ENCODE results near the gene MARCHF2.

DNA sequence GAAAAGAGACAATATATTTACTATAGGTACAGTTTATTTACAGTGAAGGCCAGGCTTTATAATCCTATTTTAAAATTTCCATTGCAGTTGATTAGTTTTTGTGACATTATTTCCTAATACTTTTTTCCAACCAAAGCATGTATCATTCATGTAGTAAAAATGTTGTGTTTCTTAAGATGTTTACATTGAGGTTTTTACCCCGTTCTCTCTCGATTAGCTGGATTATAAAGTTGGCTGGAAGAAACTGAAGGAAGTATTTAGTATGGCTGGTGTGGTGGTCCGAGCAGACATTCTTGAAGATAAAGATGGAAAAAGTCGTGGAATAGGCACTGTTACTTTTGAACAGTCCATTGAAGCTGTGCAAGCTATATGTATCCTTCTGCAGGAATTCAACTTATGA is 52.9 kb downstream of the MARCHF2 start:
- TF ChIP-seq, protein P1, sequence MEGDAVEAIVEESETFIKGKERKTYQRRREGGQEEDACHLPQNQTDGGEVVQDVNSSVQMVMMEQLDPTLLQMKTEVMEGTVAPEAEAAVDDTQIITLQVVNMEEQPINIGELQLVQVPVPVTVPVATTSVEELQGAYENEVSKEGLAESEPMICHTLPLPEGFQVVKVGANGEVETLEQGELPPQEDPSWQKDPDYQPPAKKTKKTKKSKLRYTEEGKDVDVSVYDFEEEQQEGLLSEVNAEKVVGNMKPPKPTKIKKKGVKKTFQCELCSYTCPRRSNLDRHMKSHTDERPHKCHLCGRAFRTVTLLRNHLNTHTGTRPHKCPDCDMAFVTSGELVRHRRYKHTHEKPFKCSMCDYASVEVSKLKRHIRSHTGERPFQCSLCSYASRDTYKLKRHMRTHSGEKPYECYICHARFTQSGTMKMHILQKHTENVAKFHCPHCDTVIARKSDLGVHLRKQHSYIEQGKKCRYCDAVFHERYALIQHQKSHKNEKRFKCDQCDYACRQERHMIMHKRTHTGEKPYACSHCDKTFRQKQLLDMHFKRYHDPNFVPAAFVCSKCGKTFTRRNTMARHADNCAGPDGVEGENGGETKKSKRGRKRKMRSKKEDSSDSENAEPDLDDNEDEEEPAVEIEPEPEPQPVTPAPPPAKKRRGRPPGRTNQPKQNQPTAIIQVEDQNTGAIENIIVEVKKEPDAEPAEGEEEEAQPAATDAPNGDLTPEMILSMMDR (IDR thresholded peaks at IDR 0.05; ENCODE audit: low read depth, low read length, poor library complexity, severe bottlenecking), result no peak
- no peak for TF ChIP-seq EZH2phosphoT487 (IDR thresholded peaks at IDR 0.05; ENCODE audit: borderline replicate concordance, low read length)
